ENCODE results near the gene TFPI. TPM values are rescaled to one million over a fixed set of nuclear protein-coding genes. Genes with fewer than 3 reads are reported as not detected.

Gene TFPI
- total RNA-seq, 5 donors from 2014 or later (not counting 1 experiment from before 2014, with no cell fraction given) = 0.47 to 1.5 (median 1.0) TPM

GRCh38 chr2:187445051-187445450, 109.2 kb downstream of the TFPI start:
- Histone ChIP-seq H3K4me1 (ENCODE audit: control insufficient read depth in 1 of 2, extremely low read depth in 1 of 2, insufficient read depth in 2 of 2, low read length in 2 of 2) (peaks cover 0 to 8% of the 10 kb centered on the region in 2 experiments), H3K27me3 (replicated peaks in 1 of 2; ENCODE audit: control insufficient read depth in 2 of 2, extremely low read depth in 1 of 2, insufficient read depth in 2 of 2, low read length in 1 of 2) (no peaks in the 10 kb centered on the region), H3K4me3 (ENCODE audit: control insufficient read depth in 1 of 2, extremely low read depth in 1 of 2, low read length in 1 of 2) (no peak overlapping the region), H3K9me3 (no peaks in the 10 kb centered on the region), H3K27ac (ENCODE audit: low read length) (no peak overlapping the region), H3K36me3 (ENCODE audit: control insufficient read depth in 2 of 2, extremely low read depth in 1 of 2, insufficient read depth in 1 of 2, low read length in 1 of 2) (no peaks in the 10 kb centered on the region)
- Mint-ChIP-seq H3K4me1 (peaks cover 7 to 19% (median 9%) of the 10 kb centered on the region in 3 donors), H3K36me3 (no peaks in the 10 kb centered on the region), H3K27me3 (no peaks in the 10 kb centered on the region), H3K4me3 (no peak overlapping the region), H3K27ac (no peak overlapping the region), H3K9me3 (no peaks in the 10 kb centered on the region)
- WGBS (ENCODE audit: insufficient coverage) = no CpG with 5 or more reads among the region's 6 CpGs
- POLR2A ChIA-PET = no interaction called here
- no peak for ATAC-seq (replicated peaks in 1 of 4)
- no peak for DNase-seq
- CTCF ChIA-PET = no interaction called here

- Mint-ChIP-seq H3K27ac (no peak overlapping the region), H3K4me3 (no peak overlapping the region), H3K4me1 (peaks cover 2 to 10% (median 5%) of the 10 kb centered on the region in 3 donors), H3K36me3 (no peaks in the 10 kb centered on the region), H3K9me3 (no peaks in the 10 kb centered on the region), H3K27me3 (no peaks in the 10 kb centered on the region)
- H3K27me3 ChIP-seq (replicated peaks in 1 of 2; ENCODE audit: control insufficient read depth in 2 of 2, extremely low read depth in 1 of 2, insufficient read depth in 2 of 2, low read length in 1 of 2) = no peaks in the 10 kb centered on the region
- POLR2A ChIA-PET = no interaction called here
- ATAC-seq (replicated peaks in 1 of 4) (no peak), DNase-seq (no peak)
- no peak overlapping the region for H3K4me3 ChIP-seq (ENCODE audit: control insufficient read depth in 1 of 2, extremely low read depth in 1 of 2, low read length in 1 of 2)
- no peaks in the 10 kb centered on the region for H3K36me3 ChIP-seq (ENCODE audit: control insufficient read depth in 2 of 2, extremely low read depth in 1 of 2, insufficient read depth in 1 of 2, low read length in 1 of 2)
- CTCF ChIA-PET = no interaction called here
- H3K4me1 ChIP-seq (ENCODE audit: control insufficient read depth in 1 of 2, extremely low read depth in 1 of 2, insufficient read depth in 2 of 2, low read length in 2 of 2) = peaks cover 0 to 8% of the 10 kb centered on the region in 2 experiments
- WGBS (ENCODE audit: insufficient coverage) = no CpG with 5 or more reads among the region's 2 CpGs
- no peak overlapping the region for H3K27ac ChIP-seq (ENCODE audit: low read length)
- no peaks in the 10 kb centered on the region for H3K9me3 ChIP-seq
Measured at GRCh38 chr2:187442778-187443177, 111.5 kb downstream of the TFPI start.

- no peaks in the 10 kb centered on the region for H3K36me3 Mint-ChIP-seq
Measured at GRCh38 chr2:187442378-187442777, 111.9 kb downstream of the TFPI start.

DNA sequence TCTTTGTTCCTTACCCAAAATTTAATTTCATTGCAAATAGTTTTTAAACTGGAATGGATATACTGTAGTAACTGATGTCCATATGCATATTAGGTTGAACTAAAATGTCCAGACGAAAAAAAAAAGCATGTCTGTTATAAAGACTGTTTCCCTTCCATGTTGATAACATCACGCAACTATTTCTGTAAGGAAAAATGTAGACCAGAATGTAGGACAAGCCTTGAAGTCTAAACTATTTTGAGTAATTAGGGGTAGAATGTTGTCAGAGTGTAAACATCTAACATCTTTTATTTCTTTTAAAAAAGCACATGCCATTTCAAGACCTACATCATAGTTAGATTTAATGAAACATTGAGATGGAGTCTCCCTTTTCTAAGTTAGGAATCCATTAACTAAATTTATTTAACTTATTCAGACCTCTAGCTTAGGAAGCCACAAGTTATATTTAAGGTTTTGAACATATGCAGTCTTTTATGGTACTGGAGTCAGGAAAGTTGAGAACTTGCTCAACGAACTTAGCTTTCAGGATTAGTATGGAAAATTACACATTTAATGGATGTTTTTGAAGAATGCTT, 114.0 kb downstream of the TFPI start:
- H3K4me3 Mint-ChIP-seq = no peak overlapping the region
- Histone ChIP-seq H3K27ac (ENCODE audit: low read length) (no peak overlapping the region), H3K4me3 (ENCODE audit: control insufficient read depth in 1 of 2, extremely low read depth in 1 of 2, low read length in 1 of 2) (no peak overlapping the region), H3K27me3 (replicated peaks in 1 of 2; ENCODE audit: control insufficient read depth in 2 of 2, extremely low read depth in 1 of 2, insufficient read depth in 2 of 2, low read length in 1 of 2) (no peaks in the 10 kb centered on the region), H3K4me1 (ENCODE audit: control insufficient read depth in 1 of 2, extremely low read depth in 1 of 2, insufficient read depth in 2 of 2, low read length in 2 of 2) (no peaks in the 10 kb centered on the region), H3K36me3 (ENCODE audit: control insufficient read depth in 2 of 2, extremely low read depth in 1 of 2, insufficient read depth in 1 of 2, low read length in 1 of 2) (no peaks in the 10 kb centered on the region), H3K9me3 (no peaks in the 10 kb centered on the region)
- H3K27me3 Mint-ChIP-seq = no peaks in the 10 kb centered on the region
- no peaks in the 10 kb centered on the region for H3K36me3 Mint-ChIP-seq
- H3K27ac Mint-ChIP-seq = no peak overlapping the region
- ATAC-seq (replicated peaks in 1 of 4) (no peak), DNase-seq (no peak)
- ChIA-PET CTCF (no interaction called here), POLR2A (no interaction called here)
- no peaks in the 10 kb centered on the region for H3K9me3 Mint-ChIP-seq
- no peaks in the 10 kb centered on the region for H3K4me1 Mint-ChIP-seq
- no CpG with 5 or more reads among the region's 3 CpGs for WGBS (ENCODE audit: insufficient coverage)

More at GRCh38 chr2:187442378-187442777, 111.9 kb downstream of the TFPI start:
- WGBS (ENCODE audit: insufficient coverage) = no CpG with 5 or more reads among the region's 1 CpG
- Histone ChIP-seq H3K27ac (ENCODE audit: low read length) (no peak overlapping the region), H3K9me3 (no peaks in the 10 kb centered on the region), H3K36me3 (ENCODE audit: control insufficient read depth in 2 of 2, extremely low read depth in 1 of 2, insufficient read depth in 1 of 2, low read length in 1 of 2) (no peaks in the 10 kb centered on the region), H3K27me3 (replicated peaks in 1 of 2; ENCODE audit: control insufficient read depth in 2 of 2, extremely low read depth in 1 of 2, insufficient read depth in 2 of 2, low read length in 1 of 2) (no peaks in the 10 kb centered on the region), H3K4me1 (ENCODE audit: control insufficient read depth in 1 of 2, extremely low read depth in 1 of 2, insufficient read depth in 2 of 2, low read length in 2 of 2) (peaks cover 0 to 8% of the 10 kb centered on the region in 2 experiments), H3K4me3 (ENCODE audit: control insufficient read depth in 1 of 2, extremely low read depth in 1 of 2, low read length in 1 of 2) (no peak overlapping the region)
- ATAC-seq (replicated peaks in 1 of 4) (no peak), DNase-seq (no peak)
- peaks cover 2 to 9% (median 3%) of the 10 kb centered on the region in 3 donors for H3K4me1 Mint-ChIP-seq
- no peak overlapping the region for H3K27ac Mint-ChIP-seq
- H3K27me3 Mint-ChIP-seq = no peaks in the 10 kb centered on the region
- ChIA-PET CTCF (no interaction called here), POLR2A (no interaction called here)
- H3K4me3 Mint-ChIP-seq = no peak overlapping the region
- H3K9me3 Mint-ChIP-seq = no peaks in the 10 kb centered on the region

DNA sequence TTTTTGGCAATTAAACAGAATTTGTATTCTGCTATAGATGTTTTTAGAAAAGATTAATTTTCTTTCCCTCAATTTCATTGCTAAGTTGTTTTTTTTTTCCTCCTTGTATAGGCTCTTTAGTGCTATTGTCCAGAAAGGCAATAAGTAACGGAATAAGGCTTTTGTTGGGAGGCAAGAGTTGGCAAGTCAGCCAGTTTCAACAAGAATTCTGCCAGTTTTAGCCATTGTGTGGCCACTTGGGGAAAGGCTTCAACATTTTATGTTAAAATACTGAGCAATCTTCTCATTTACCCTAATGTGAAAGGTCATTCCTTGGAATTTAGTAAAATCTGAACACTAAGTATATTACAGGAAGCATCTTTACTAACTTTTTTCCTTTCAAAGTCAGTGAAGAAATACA, 115.8 kb downstream of the TFPI start:
- DNase-seq (no peak), ATAC-seq (replicated peaks in 1 of 4) (no peak)
- H3K4me3 ChIP-seq (ENCODE audit: control insufficient read depth in 1 of 2, extremely low read depth in 1 of 2, low read length in 1 of 2) = no peak overlapping the region
- no peaks in the 10 kb centered on the region for H3K36me3 ChIP-seq (ENCODE audit: control insufficient read depth in 2 of 2, extremely low read depth in 1 of 2, insufficient read depth in 1 of 2, low read length in 1 of 2)
- no peaks in the 10 kb centered on the region for H3K4me1 ChIP-seq (ENCODE audit: control insufficient read depth in 1 of 2, extremely low read depth in 1 of 2, insufficient read depth in 2 of 2, low read length in 2 of 2)
- no peak overlapping the region for H3K27ac ChIP-seq (ENCODE audit: low read length)
- no peaks in the 10 kb centered on the region for H3K27me3 ChIP-seq (replicated peaks in 1 of 2; ENCODE audit: control insufficient read depth in 2 of 2, extremely low read depth in 1 of 2, insufficient read depth in 2 of 2, low read length in 1 of 2)
- CTCF ChIA-PET = no interaction called here
- no peak overlapping the region for H3K4me3 Mint-ChIP-seq
- no peaks in the 10 kb centered on the region for H3K27me3 Mint-ChIP-seq
- no peaks in the 10 kb centered on the region for H3K4me1 Mint-ChIP-seq
- no CpG with 5 or more reads among the region's 1 CpG for WGBS (ENCODE audit: insufficient coverage)
- H3K9me3 Mint-ChIP-seq = no peaks in the 10 kb centered on the region
- POLR2A ChIA-PET = no interaction called here
- no peaks in the 10 kb centered on the region for H3K9me3 ChIP-seq
- H3K27ac Mint-ChIP-seq = no peak overlapping the region
- no peaks in the 10 kb centered on the region for H3K36me3 Mint-ChIP-seq

- DNase-seq = no peak
- H3K9me3 Mint-ChIP-seq = no peaks in the 10 kb centered on the region
Measured at GRCh38 chr2:187435756-187436155, 118.5 kb downstream of the TFPI start.

DNA sequence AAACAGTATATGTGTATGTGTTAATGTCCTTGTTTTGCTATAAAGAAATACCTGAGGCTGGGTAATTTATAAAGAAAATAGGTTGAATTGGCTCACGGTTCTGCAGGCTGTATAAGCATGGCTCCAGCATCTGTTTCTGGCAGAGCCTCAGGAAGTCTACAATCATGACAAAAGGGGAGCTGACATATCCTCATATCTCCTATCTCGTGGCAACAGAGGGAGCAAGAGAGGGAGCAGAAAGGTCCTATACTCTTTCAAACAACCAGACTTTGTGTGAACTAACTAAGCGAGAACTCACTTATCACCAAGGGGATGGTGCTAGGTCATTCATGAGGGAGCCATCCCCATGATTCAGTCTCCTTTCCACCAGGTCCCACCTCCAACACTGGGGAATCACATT, 119.2 kb downstream of the TFPI start:
- no peaks in the 10 kb centered on the region for H3K9me3 Mint-ChIP-seq
- no peak for DNase-seq
- no peak overlapping the region for H3K4me3 Mint-ChIP-seq
- POLR2A ChIA-PET = no interaction called here
- H3K27me3 Mint-ChIP-seq = no peaks in the 10 kb centered on the region
- Histone ChIP-seq H3K4me1 (ENCODE audit: control insufficient read depth in 1 of 2, extremely low read depth in 1 of 2, insufficient read depth in 2 of 2, low read length in 2 of 2) (no peaks in the 10 kb centered on the region), H3K36me3 (ENCODE audit: control insufficient read depth in 2 of 2, extremely low read depth in 1 of 2, insufficient read depth in 1 of 2, low read length in 1 of 2) (no peaks in the 10 kb centered on the region), H3K27me3 (replicated peaks in 1 of 2; ENCODE audit: control insufficient read depth in 2 of 2, extremely low read depth in 1 of 2, insufficient read depth in 2 of 2, low read length in 1 of 2) (no peaks in the 10 kb centered on the region), H3K27ac (ENCODE audit: low read length) (no peak overlapping the region), H3K9me3 (no peaks in the 10 kb centered on the region), H3K4me3 (ENCODE audit: control insufficient read depth in 1 of 2, extremely low read depth in 1 of 2, low read length in 1 of 2) (no peak overlapping the region)
- H3K27ac Mint-ChIP-seq = no peak overlapping the region
- WGBS (ENCODE audit: insufficient coverage) = 60% methylated on average over 2 of the region's 3 CpGs
- no peaks in the 10 kb centered on the region for H3K36me3 Mint-ChIP-seq
- ATAC-seq (replicated peaks in 1 of 4) = no peak
- CTCF ChIA-PET = no interaction called here
- no peaks in the 10 kb centered on the region for H3K4me1 Mint-ChIP-seq

More at GRCh38 chr2:187435756-187436155, 118.5 kb downstream of the TFPI start:
- H3K36me3 ChIP-seq (ENCODE audit: control insufficient read depth in 2 of 2, extremely low read depth in 1 of 2, insufficient read depth in 1 of 2, low read length in 1 of 2) = no peaks in the 10 kb centered on the region
- POLR2A ChIA-PET = no interaction called here
- H3K4me1 ChIP-seq (ENCODE audit: control insufficient read depth in 1 of 2, extremely low read depth in 1 of 2, insufficient read depth in 2 of 2, low read length in 2 of 2) = no peaks in the 10 kb centered on the region
- H3K27me3 Mint-ChIP-seq = no peaks in the 10 kb centered on the region
- no peaks in the 10 kb centered on the region for H3K27me3 ChIP-seq (replicated peaks in 1 of 2; ENCODE audit: control insufficient read depth in 2 of 2, extremely low read depth in 1 of 2, insufficient read depth in 2 of 2, low read length in 1 of 2)
- CTCF ChIA-PET = no interaction called here
- no peak overlapping the region for H3K27ac Mint-ChIP-seq
- H3K36me3 Mint-ChIP-seq = no peaks in the 10 kb centered on the region
- no peak overlapping the region for H3K27ac ChIP-seq (ENCODE audit: low read length)
- H3K9me3 ChIP-seq = no peaks in the 10 kb centered on the region
- no peak overlapping the region for H3K4me3 ChIP-seq (ENCODE audit: control insufficient read depth in 1 of 2, extremely low read depth in 1 of 2, low read length in 1 of 2)
- no peaks in the 10 kb centered on the region for H3K4me1 Mint-ChIP-seq
- ATAC-seq (replicated peaks in 1 of 4) = no peak
- no peak overlapping the region for H3K4me3 Mint-ChIP-seq
- no CpG with 5 or more reads among the region's 4 CpGs for WGBS (ENCODE audit: insufficient coverage)

All from T-cell (primary cell).